HCT116 (cell line): ENCODE results near the gene RABL6.

ENCODE experiments used
- EGR1 ChIP-seq: IDR thresholded peaks from 2 replicates; pipeline ENCODE4 v1.6.1; 2012; ENCODE audit warnings: low read depth
- ELF1 ChIP-seq: IDR thresholded peaks from 2 replicates; pipeline ENCODE4 v1.6.1; 2012; ENCODE audit warnings: low read depth, borderline replicate concordance
- EZH2phosphoT487 ChIP-seq: fragments of 200-600 bp; IDR thresholded peaks from 2 replicates; pipeline ENCODE4 v1.6.1; 2018; ENCODE audit warnings: antibody characterized with exemption, borderline replicate concordance
- JUND ChIP-seq: IDR thresholded peaks from 2 replicates; pipeline ENCODE4 v1.6.1; 2012
- POLR2AphosphoS5 ChIP-seq: IDR thresholded peaks from 2 replicates; pipeline ENCODE4 v1.6.1; 2011; ENCODE audit warnings: mild to moderate bottlenecking, low read depth, low read length, moderate library complexity
- YY1 ChIP-seq: IDR thresholded peaks from 2 replicates; pipeline ENCODE4 v1.6.1; 2011; ENCODE audit warnings: low read length, low read depth, moderate library complexity, mild to moderate bottlenecking; ENCODE audit not compliant: insufficient replicate concordance; ENCODE audit errors: extremely low read depth
- ZNF274 ChIP-seq: fragments of 200-500 bp; sonication (Bioruptor generic); IDR thresholded peaks from 2 replicates; pipeline ENCODE4 v1.6.1; 2014; ENCODE audit warnings: mild to moderate bottlenecking, low read depth, low read length, inconsistent platforms
- TF ChIP-seq, protein P1 (sequence below), 3 experiments: fragments of 200-600 bp in 1 of 3; sonication (generic) in 1 of 3; IDR thresholded peaks in 2 of 3; conservative IDR thresholded peaks in 1 of 3; 2 replicates each; pipeline ENCODE4 v1.5.1; 2012 to 2017; ENCODE audit warnings: low read depth in 2 of 3, low read length in 2 of 3, antibody characterized with exemption in 1 of 3, borderline replicate concordance in 1 of 3, control low read depth in 1 of 3, mild to moderate bottlenecking in 1 of 3, mixed read lengths in 1 of 3, mixed run types in 1 of 3, moderate library complexity in 1 of 3; ENCODE audit not compliant: insufficient read depth in 1 of 3
- TF ChIP-seq, protein P2 (sequence below): IDR thresholded peaks from 2 replicates; pipeline ENCODE4 v1.6.1; 2012

DNA sequence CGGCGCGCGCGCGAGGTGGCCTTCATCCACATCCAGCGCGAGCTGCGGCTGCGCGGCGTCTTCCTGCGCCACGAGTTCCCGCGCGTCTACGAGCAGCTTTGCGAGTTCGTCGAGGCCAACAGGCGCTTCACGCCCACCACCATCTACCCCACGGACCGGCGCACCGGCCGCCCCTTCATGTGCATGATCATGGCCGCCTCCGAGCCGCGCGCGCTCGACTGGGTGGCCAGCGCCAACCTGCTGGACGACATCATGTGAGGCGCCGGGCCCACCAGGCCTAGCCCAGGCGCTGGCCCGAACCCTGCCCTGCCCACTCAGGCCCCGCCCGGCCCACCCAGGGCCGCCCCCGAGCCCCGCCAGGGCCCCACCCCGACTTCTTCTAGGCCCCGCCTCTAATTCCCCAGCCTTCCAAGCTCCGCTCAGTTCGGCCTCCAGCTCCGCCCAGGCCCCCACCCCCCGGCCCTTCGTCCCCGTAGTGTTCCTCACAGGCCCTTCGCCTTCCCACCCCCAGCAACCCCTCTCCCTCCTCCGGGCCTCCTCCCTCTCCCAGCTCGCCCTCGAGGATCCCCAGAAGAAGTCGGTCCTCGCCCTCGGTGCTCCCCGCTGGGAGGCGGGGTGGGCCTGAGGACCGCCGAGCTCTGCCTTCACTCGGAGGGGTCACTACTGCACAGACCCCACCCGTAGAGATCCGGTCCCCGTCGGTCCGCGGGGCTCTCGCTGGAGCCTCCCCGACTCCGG, 39.5 kb downstream of the RABL6 start:
- TF ChIP-seq JUND (no peak), ZNF274 (no peak), EGR1 (no peak), ELF1 (no peak), YY1 (no peak), POLR2AphosphoS5 (no peak), EZH2phosphoT487 (no peak)
- TF ChIP-seq, protein P1, sequence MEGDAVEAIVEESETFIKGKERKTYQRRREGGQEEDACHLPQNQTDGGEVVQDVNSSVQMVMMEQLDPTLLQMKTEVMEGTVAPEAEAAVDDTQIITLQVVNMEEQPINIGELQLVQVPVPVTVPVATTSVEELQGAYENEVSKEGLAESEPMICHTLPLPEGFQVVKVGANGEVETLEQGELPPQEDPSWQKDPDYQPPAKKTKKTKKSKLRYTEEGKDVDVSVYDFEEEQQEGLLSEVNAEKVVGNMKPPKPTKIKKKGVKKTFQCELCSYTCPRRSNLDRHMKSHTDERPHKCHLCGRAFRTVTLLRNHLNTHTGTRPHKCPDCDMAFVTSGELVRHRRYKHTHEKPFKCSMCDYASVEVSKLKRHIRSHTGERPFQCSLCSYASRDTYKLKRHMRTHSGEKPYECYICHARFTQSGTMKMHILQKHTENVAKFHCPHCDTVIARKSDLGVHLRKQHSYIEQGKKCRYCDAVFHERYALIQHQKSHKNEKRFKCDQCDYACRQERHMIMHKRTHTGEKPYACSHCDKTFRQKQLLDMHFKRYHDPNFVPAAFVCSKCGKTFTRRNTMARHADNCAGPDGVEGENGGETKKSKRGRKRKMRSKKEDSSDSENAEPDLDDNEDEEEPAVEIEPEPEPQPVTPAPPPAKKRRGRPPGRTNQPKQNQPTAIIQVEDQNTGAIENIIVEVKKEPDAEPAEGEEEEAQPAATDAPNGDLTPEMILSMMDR (IDR thresholded peaks at IDR 0.05 in 2 of 3, conservative IDR thresholded peaks at IDR 0.05 in 1 of 3; ENCODE audit: borderline replicate concordance in 1 of 3, insufficient read depth in 1 of 3, low read depth in 2 of 3, low read length in 2 of 3), result no peak
- TF ChIP-seq, protein P2, sequence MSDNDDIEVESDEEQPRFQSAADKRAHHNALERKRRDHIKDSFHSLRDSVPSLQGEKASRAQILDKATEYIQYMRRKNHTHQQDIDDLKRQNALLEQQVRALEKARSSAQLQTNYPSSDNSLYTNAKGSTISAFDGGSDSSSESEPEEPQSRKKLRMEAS, result no peak
